Ascending aorta (tissue), 2 donors: ENCODE results near the gene STK32B. TPM values are rescaled to one million over a fixed set of nuclear protein-coding genes. Genes with fewer than 3 reads are reported as not detected.

Experiments
- DNase-seq, 2 donors: peaks; one replicate each; pipeline ENCODE4 v3.0.0-alpha.2; 2019; ENCODE audit warnings: low spot score in 2 of 2
- H3K27ac ChIP-seq, 2 donors: fragments of 200-600 bp; sonication (generic); one replicate each; pipeline ENCODE4 v1.5.1; 2016 to 2017; ENCODE audit warnings: mild to moderate bottlenecking in 1 of 2
- H3K27me3 ChIP-seq: fragments of 200-600 bp; sonication (generic); one replicate; pipeline ENCODE4 v1.5.1; 2017
- H3K36me3 ChIP-seq, 2 donors: fragments of 200-600 bp; sonication (generic); one replicate each; pipeline ENCODE4 v1.5.1; 2016
- H3K4me1 ChIP-seq, 2 donors: fragments of 200-600 bp; sonication (generic); one replicate each; pipeline ENCODE4 v1.5.1; 2016 to 2017; ENCODE audit warnings: mild to moderate bottlenecking in 1 of 2
- H3K4me3 ChIP-seq, 2 donors: fragments of 200-600 bp; sonication (generic); one replicate each; pipeline ENCODE4 v1.5.1; 2016 to 2017; ENCODE audit warnings: mild to moderate bottlenecking in 1 of 2
- H3K9me3 ChIP-seq, 2 donors: fragments of 200-600 bp; sonication (generic); one replicate each; pipeline ENCODE4 v1.5.1; 2016
- CTCF ChIP-seq, 3 experiments: fragments of 200-600 bp in 2 of 3; fragments of 450-650 bp in 1 of 3; sonication (generic) in 2 of 3; IDR thresholded peaks; one replicate each; pipeline ENCODE4 v1.5.1; 2016 to 2019; ENCODE audit warnings: antibody characterized with exemption in 3 of 3, mild to moderate bottlenecking in 1 of 3, moderate library complexity in 1 of 3
- intact Hi-C: fragments of 100-400 bp; cut with DNase I; formaldehyde crosslinking; loops from one replicate; pipeline ENCODE4 v1.15.1; 2023
- total RNA-seq: library from RNA; depleted of rRNA; stranded (reverse); fragments of >200 nt; gene quantifications from one replicate; pipeline ENCODE4 v1.1.0, GENCODE V29; 2016

STK32B gene
- total RNA-seq, 1 donor from 2014 or later: 2.3 TPM

DNA sequence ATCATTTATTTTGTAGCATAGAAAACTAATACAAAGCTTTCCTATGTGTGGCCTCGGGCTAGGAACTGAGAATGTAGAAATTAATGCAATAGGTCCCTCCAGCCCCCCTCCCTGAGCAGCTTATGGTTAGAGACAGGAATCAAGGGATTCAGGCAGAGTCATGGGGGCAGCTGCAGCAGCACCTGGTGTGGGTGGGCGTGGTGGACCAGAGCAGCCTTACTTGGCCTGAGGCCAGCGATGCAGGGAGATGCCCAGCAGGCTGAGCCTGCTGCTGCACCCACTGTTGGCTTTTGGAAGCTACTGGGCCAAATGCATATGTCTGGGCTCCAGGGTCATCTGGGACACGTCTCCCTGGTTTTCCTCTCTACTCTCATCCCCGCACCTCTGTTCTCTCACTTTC is 74.0 kb downstream of the STK32B start:
- intact Hi-C loops: no loop called here
- Histone ChIP-seq H3K4me3 (no peak overlapping the region), H3K4me1 (no peaks in the 10 kb centered on the region), H3K27me3 (no peaks in the 10 kb centered on the region), H3K27ac (no peak overlapping the region), H3K36me3 (no peaks in the 10 kb centered on the region), H3K9me3 (no peaks in the 10 kb centered on the region)
- TF ChIP-seq CTCF (IDR thresholded peaks at IDR 0.05): no peak
- no peak for DNase-seq

DNA sequence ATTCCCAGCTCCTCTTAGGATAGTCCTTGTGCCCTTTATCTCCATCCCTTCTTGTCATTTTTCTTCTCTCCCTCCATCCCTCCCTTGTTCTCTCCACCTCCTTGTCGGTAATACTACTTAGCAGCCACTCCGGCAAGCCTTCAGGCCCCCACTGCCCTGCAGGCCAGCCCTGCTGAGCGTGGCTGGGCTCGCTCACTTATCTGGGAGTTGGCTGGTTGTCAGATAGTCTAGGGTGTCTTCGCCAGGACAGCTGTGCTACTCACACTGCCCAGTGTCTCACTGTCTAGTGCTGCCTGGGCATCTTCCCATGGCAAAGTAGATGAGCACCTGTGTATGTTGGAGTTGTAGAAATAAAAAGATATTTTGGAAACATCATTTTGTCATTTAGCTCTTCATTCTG is 75.0 kb downstream of the STK32B start:
- Histone ChIP-seq H3K27me3 (no peaks in the 10 kb centered on the region), H3K36me3 (no peaks in the 10 kb centered on the region), H3K27ac (no peak overlapping the region), H3K4me1 (no peaks in the 10 kb centered on the region), H3K9me3 (no peaks in the 10 kb centered on the region), H3K4me3 (no peak overlapping the region)
- intact Hi-C loops: no loop called here
- DNase-seq: no peak
- TF ChIP-seq CTCF (IDR thresholded peaks at IDR 0.05): no peak

DNA sequence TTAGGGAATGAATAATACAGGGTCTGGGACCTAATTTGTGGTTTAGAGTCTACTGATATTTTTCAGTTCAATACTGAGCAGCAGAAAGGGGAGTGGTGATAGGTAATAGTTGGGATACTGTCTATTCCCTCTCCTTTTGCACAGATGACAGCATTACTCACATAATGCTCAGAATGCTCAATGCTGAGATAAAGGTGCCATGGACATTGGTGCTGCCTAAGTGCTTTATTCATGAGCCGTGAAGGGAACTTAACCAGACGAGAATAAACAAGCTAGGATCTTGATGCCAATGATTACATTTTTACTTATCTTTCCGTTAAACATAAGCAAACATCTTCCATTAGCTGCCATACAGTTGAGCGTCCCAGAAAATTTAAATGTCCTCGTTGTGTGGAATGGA is 75.6 kb downstream of the STK32B start:
- Histone ChIP-seq H3K9me3 (no peaks in the 10 kb centered on the region), H3K4me1 (no peaks in the 10 kb centered on the region), H3K27ac (no peak overlapping the region), H3K4me3 (no peak overlapping the region), H3K27me3 (no peaks in the 10 kb centered on the region), H3K36me3 (no peaks in the 10 kb centered on the region)
- no peak for TF ChIP-seq CTCF (IDR thresholded peaks at IDR 0.05)
- intact Hi-C loops: no loop called here
- DNase-seq: no peak

- no peak for DNase-seq
- Histone ChIP-seq H3K36me3 (no peaks in the 10 kb centered on the region), H3K27ac (no peak overlapping the region), H3K9me3 (no peaks in the 10 kb centered on the region), H3K27me3 (no peaks in the 10 kb centered on the region), H3K4me3 (no peak overlapping the region), H3K4me1 (no peaks in the 10 kb centered on the region)
- no peak for TF ChIP-seq CTCF (IDR thresholded peaks at IDR 0.05)
- intact Hi-C loops: no loop called here
Measured at GRCh38 chr4:5127556-5127955, 76.3 kb downstream of the STK32B start.

GRCh38 chr4:5128569-5128968 is 77.3 kb downstream of the STK32B start:
- H3K9me3 ChIP-seq: no peaks in the 10 kb centered on the region
- H3K27me3 ChIP-seq: no peaks in the 10 kb centered on the region
- no peaks in the 10 kb centered on the region for H3K4me1 ChIP-seq
- H3K27ac ChIP-seq: no peak overlapping the region
- no peak overlapping the region for H3K4me3 ChIP-seq
- no peak for TF ChIP-seq CTCF (IDR thresholded peaks at IDR 0.05)
- DNase-seq: no peak
- intact Hi-C loops: no loop called here
- H3K36me3 ChIP-seq: no peaks in the 10 kb centered on the region

- Histone ChIP-seq H3K4me1 (no peaks in the 10 kb centered on the region), H3K36me3 (no peaks in the 10 kb centered on the region), H3K27ac (no peak overlapping the region), H3K9me3 (no peaks in the 10 kb centered on the region), H3K27me3 (no peaks in the 10 kb centered on the region), H3K4me3 (no peak overlapping the region)
- intact Hi-C loops: no loop called here
- TF ChIP-seq CTCF (IDR thresholded peaks at IDR 0.05): no peak
- no peak for DNase-seq
Measured at GRCh38 chr4:5133201-5133600, 81.9 kb downstream of the STK32B start.
